Measurements from ENCODE around the gene DCAF8L1. TPM values are rescaled to one million over a fixed set of nuclear protein-coding genes. Genes with fewer than 3 reads are reported as not detected.

The DCAF8L1 gene
- total and polyA plus RNA-seq, 10 of the 15 experiments (the other 5 are each of a cell fraction or from before 2014, with no cell fraction given): 0.11 TPM; not detected in 9

- intact Hi-C loops (cut with micrococcal nuclease; ENCODE audit: unreplicated experiment) (no loop called here), in situ Hi-C loops (cut with MboI) (no loop called here)
- no TSS peak for BruUV-seq (replicated peaks)
- Histone ChIP-seq H3K9ac (ENCODE audit: control insufficient read depth, insufficient read depth, low read length) (no peak overlapping the region), H3K9me3 (replicated peaks; ENCODE audit: control insufficient read depth, insufficient read depth, low read length) (no peaks in the 10 kb centered on the region), H3K36me3 (ENCODE audit: control insufficient read depth in 2 of 2, insufficient read depth in 2 of 2, low read length in 1 of 2) (no peaks in the 10 kb centered on the region), H3K79me2 (ENCODE audit: control insufficient read depth, insufficient read depth, low read length) (no peaks in the 10 kb centered on the region), H3K4me2 (ENCODE audit: control insufficient read depth, insufficient read depth) (no peak overlapping the region), H2AFZ (ENCODE audit: control insufficient read depth, low read depth, low read length) (no peak overlapping the region), H4K20me1 (ENCODE audit: control insufficient read depth, insufficient read depth) (no peaks in the 10 kb centered on the region), H3K27ac (ENCODE audit: control insufficient read depth, insufficient read depth) (no peak overlapping the region), H3K4me1 (ENCODE audit: control insufficient read depth, insufficient read depth, low read length) (no peaks in the 10 kb centered on the region), H3K4me3 (no peak overlapping the region), H3K27me3 (replicated peaks in 1 of 2; ENCODE audit: control insufficient read depth in 2 of 2, insufficient read depth in 2 of 2, low read length in 1 of 2) (no peaks in the 10 kb centered on the region)
- FAIRE-seq (no peak), DNase-seq (ENCODE audit: low read depth, low spot score) (no peak), ATAC-seq (peak; percentile 68)
- ChIA-PET SMC1A (ENCODE audit: uncharacterized antibody, unreplicated experiment) (no interaction called here), POLR2A (interaction anchor here (1.2 kb wide), 1 partner anchor 15 kb away, joined by 3 read pairs; no protein-coding TSS in a partner anchor), CTCF (no interaction called here), RAD21 (ENCODE audit: unreplicated experiment) (no interaction called here)
- TF ChIP-seq MTA2 (IDR thresholded peaks at IDR 0.05; ENCODE audit: low read depth): peak; percentile 40; the same call in 1 of the 2 replicates
- 0 out of 2 replicates have a peak, but pooled peaks have one; percentile 11 for TF ChIP-seq RELB (IDR thresholded peaks at IDR 0.05; ENCODE audit: low read depth)
- TF ChIP-seq BMI1 (IDR thresholded peaks at IDR 0.05; ENCODE audit: borderline replicate concordance): no peak
- no peak for TF ChIP-seq MEF2B (IDR thresholded peaks at IDR 0.05; ENCODE audit: partially characterized antibody, poor library complexity, severe bottlenecking)
- TF ChIP-seq BACH1 (IDR thresholded peaks at IDR 0.05; ENCODE audit: borderline replicate concordance): no peak
- TF ChIP-seq ASH2L (IDR thresholded peaks at IDR 0.05; ENCODE audit: borderline replicate concordance, low read depth): no peak
- no peak for TF ChIP-seq E2F8 (IDR thresholded peaks at IDR 0.05; ENCODE audit: low read depth, partially characterized antibody)
- TF ChIP-seq PKNOX1 (IDR thresholded peaks at IDR 0.05): no peak
- no peak for TF ChIP-seq E2F4 (IDR thresholded peaks at IDR 0.05; ENCODE audit: low read depth, low read length)
- TF ChIP-seq SPI1 (IDR thresholded peaks at IDR 0.05; ENCODE audit: borderline replicate concordance, insufficient read depth, low read depth, low read length): no peak
- no peak for TF ChIP-seq IKZF1 (conservative IDR thresholded peaks at IDR 0.05)
- TF ChIP-seq JUND (IDR thresholded peaks at IDR 0.05; ENCODE audit: low read depth, low read length): no peak
- no peak for TF ChIP-seq NFXL1 (IDR thresholded peaks at IDR 0.05; ENCODE audit: borderline replicate concordance)
- TF ChIP-seq ZNF217 (IDR thresholded peaks at IDR 0.05): no peak
- 3% methylated on average over 2 of the region's 2 CpGs for WGBS (ENCODE audit: insufficient coverage, insufficient replicate concordance, low lambda C conversion rate, missing lambda C conversion rate)
Measured at GRCh38 chrX:28010875-28011274, 29.6 kb upstream of the DCAF8L1 start.

All from GM12878 (cell line).